NCI-H1048 (cell line): Measurements from ENCODE around the gene THADA.
"Not testable (repeated sequence)": the region's sequence is repeated elsewhere in the genome, so short reads cannot be mapped to it uniquely, and the experiment has no call there.

Source experiments
- DNase-seq: peaks from one replicate; lab custom pipeline; 2025; lab: John Stamatoyannopoulos, UW

The THADA gene

GRCh38 chr2:43414586-43415135 lies 181.2 kb downstream of the THADA start:
- DNase-seq = no peak

GRCh38 chr2:43414033-43414432 lies 181.8 kb downstream of the THADA start:
- no peak for DNase-seq

- DNase-seq = no peak
These were observed 183.6 kb downstream of the THADA start for GRCh38 chr2:43412114-43412753.

- DNase-seq = no peak
These were observed 185.7 kb downstream of the THADA start for GRCh38 chr2:43410055-43410604.

GRCh38 chr2:43408407-43409160 lies 187.3 kb downstream of the THADA start:
- no peak for DNase-seq

GRCh38 chr2:43407935-43408334 lies 187.9 kb downstream of the THADA start:
- no peak for DNase-seq

GRCh38 chr2:43406651-43407279 lies 189.1 kb downstream of the THADA start:
- DNase-seq = no peak

- DNase-seq = no peak
These were observed 190.0 kb downstream of the THADA start for GRCh38 chr2:43405829-43406228.

GRCh38 chr2:43402452-43402937 lies 193.3 kb downstream of the THADA start:
- DNase-seq = no peak

GRCh38 chr2:43402002-43402401 lies 193.8 kb downstream of the THADA start:
- DNase-seq = no peak

GRCh38 chr2:43400508-43400907 lies 195.3 kb downstream of the THADA start:
- DNase-seq = no peak

GRCh38 chr2:43399515-43400264 lies 196.1 kb downstream of the THADA start:
- DNase-seq = no peak

- DNase-seq = no peak
These were observed 196.7 kb downstream of the THADA start for GRCh38 chr2:43399098-43399497.

GRCh38 chr2:43397821-43398220 lies 198.0 kb downstream of the THADA start:
- DNase-seq = no peak

- no peak for DNase-seq
These were observed 198.4 kb downstream of the THADA start for GRCh38 chr2:43397411-43397810.

- DNase-seq = not testable (repeated sequence)
These were observed 199.5 kb downstream of the THADA start for GRCh38 chr2:43396344-43396743.

- DNase-seq = no peak
These were observed 201.9 kb downstream of the THADA start for GRCh38 chr2:43393918-43394317.

- no peak for DNase-seq
These were observed 204.0 kb downstream of the THADA start for GRCh38 chr2:43391878-43392215.

GRCh38 chr2:43391201-43391877 lies 204.5 kb downstream of the THADA start:
- no peak for DNase-seq

GRCh38 chr2:43389581-43390466 lies 206.0 kb downstream of the THADA start:
- no peak for DNase-seq
